ENCODE measurements around the gene ATP6V1C2.
"Not testable (repeated sequence)": the region's sequence is repeated elsewhere in the genome, so short reads cannot be mapped to it uniquely, and the experiment has no call there.

Gene ATP6V1C2

GRCh38 chr2:10770956-10771750 lies 49.7 kb downstream of the ATP6V1C2 start:
- no peak for DNase-seq (ENCODE audit: low spot score)

GRCh38 chr2:10771786-10772185 lies 50.4 kb downstream of the ATP6V1C2 start:
- no peak for DNase-seq (ENCODE audit: low spot score)

- DNase-seq (ENCODE audit: low spot score) = no peak
Observed at GRCh38 chr2:10772201-10772867, 50.9 kb downstream of the ATP6V1C2 start.

- DNase-seq (ENCODE audit: low spot score) = no peak
Observed at GRCh38 chr2:10772868-10773215, 51.4 kb downstream of the ATP6V1C2 start.

- DNase-seq (ENCODE audit: low spot score) = no peak
Observed at GRCh38 chr2:10773821-10774341, 52.5 kb downstream of the ATP6V1C2 start.

- DNase-seq (ENCODE audit: low spot score) = no peak
Observed at GRCh38 chr2:10774394-10774793, 53.0 kb downstream of the ATP6V1C2 start.

- DNase-seq (ENCODE audit: low spot score) = no peak
Observed at GRCh38 chr2:10775021-10775780, 53.8 kb downstream of the ATP6V1C2 start.

- DNase-seq (ENCODE audit: low spot score) = no peak
Observed at GRCh38 chr2:10775831-10776230, 54.4 kb downstream of the ATP6V1C2 start.

- no peak for DNase-seq (ENCODE audit: low spot score)
Observed at GRCh38 chr2:10776231-10776977, 55.0 kb downstream of the ATP6V1C2 start.

GRCh38 chr2:10777111-10777841 lies 55.8 kb downstream of the ATP6V1C2 start:
- DNase-seq (ENCODE audit: low spot score) = no peak

GRCh38 chr2:10777842-10778723 lies 56.7 kb downstream of the ATP6V1C2 start:
- DNase-seq (ENCODE audit: low spot score) = no peak

- DNase-seq (ENCODE audit: low spot score) = no peak
Observed at GRCh38 chr2:10778724-10779115, 57.3 kb downstream of the ATP6V1C2 start.

- no peak for DNase-seq (ENCODE audit: low spot score)
Observed at GRCh38 chr2:10779776-10780490, 58.5 kb downstream of the ATP6V1C2 start.

GRCh38 chr2:10780491-10780820 lies 59.0 kb downstream of the ATP6V1C2 start:
- no peak for DNase-seq (ENCODE audit: low spot score)

- DNase-seq (ENCODE audit: low spot score) = not testable (repeated sequence)
Observed at GRCh38 chr2:10780821-10781220, 59.4 kb downstream of the ATP6V1C2 start.

GRCh38 chr2:10781746-10782145 lies 60.3 kb downstream of the ATP6V1C2 start:
- no peak for DNase-seq (ENCODE audit: low spot score)

- DNase-seq (ENCODE audit: low spot score) = no peak
Observed at GRCh38 chr2:10783421-10783820, 62.0 kb downstream of the ATP6V1C2 start.

- no peak for DNase-seq (ENCODE audit: low spot score)
Observed at GRCh38 chr2:10784719-10785118, 63.3 kb downstream of the ATP6V1C2 start.

- DNase-seq (ENCODE audit: low spot score) = no peak
Observed at GRCh38 chr2:10785260-10785659, 63.8 kb downstream of the ATP6V1C2 start.
